K562 treated with DMSO at 1 percent for 4 hours (cell line): Measurements from ENCODE around the gene PRAF2. TPM values are rescaled to one million over a fixed set of nuclear protein-coding genes. Genes with fewer than 3 reads are reported as not detected.

Experiments
- total RNA-seq: library from RNA; unstranded; fragments of 300-600 nt; gene quantifications from 2 replicates; pipeline ENCODE4 v1.2.3, GENCODE V29; 2022; ENCODE audit not compliant: insufficient read depth

Gene PRAF2
- 2.9 and 7.4 TPM in 2 replicates for total RNA-seq

DNA sequence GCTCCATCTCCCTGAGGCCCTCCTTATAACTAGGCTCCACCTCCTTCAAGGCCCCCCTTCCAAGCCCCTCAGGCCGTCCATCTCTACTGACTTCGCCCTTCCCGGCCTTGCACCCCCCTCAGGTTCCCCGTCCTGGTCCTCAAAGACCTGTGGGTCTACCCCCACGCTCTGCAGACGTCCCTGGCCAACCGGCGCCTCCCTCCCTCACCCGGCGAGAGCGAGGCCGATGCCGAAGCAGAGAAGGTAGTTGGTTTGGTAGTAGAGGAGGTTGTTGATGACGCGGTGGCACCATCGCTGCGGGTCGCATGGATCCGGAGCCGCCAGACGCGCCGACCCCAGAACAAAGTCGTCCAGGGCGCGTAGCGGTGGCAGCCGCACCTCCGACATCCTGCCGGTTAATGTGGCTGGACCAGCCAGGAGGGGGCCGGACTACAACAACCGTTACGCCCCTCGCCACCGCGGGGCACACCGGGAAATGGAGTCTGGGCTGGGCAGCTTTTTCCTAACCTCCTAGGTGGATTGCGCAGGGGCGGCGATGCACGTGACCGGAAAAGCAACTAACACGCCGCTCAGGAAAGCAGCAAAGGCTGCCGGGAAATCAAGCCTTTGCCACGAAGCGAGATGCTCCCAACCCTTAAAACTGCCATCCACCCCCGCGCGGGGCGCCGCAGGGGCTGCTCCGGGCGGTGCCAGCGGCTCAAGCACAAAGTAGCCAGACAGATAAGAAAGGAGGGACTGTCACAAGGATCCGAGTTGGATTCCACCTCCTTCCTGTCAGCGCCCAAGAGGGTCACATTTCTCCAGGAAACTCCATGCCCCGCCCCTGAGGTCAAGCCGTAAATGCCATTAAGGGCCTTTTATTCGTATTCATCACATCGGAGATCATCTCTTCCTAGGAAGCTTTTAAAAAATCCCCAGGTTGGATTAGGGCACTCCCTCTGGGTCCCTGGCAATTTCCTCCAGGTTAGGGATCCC, at the start of gene PRAF2:
TSS of gene PRAF2 (minus strand) at position 402 of the 975 bp plus-strand sequence. CDS start at position 387, 15 bp downstream.

DNA sequence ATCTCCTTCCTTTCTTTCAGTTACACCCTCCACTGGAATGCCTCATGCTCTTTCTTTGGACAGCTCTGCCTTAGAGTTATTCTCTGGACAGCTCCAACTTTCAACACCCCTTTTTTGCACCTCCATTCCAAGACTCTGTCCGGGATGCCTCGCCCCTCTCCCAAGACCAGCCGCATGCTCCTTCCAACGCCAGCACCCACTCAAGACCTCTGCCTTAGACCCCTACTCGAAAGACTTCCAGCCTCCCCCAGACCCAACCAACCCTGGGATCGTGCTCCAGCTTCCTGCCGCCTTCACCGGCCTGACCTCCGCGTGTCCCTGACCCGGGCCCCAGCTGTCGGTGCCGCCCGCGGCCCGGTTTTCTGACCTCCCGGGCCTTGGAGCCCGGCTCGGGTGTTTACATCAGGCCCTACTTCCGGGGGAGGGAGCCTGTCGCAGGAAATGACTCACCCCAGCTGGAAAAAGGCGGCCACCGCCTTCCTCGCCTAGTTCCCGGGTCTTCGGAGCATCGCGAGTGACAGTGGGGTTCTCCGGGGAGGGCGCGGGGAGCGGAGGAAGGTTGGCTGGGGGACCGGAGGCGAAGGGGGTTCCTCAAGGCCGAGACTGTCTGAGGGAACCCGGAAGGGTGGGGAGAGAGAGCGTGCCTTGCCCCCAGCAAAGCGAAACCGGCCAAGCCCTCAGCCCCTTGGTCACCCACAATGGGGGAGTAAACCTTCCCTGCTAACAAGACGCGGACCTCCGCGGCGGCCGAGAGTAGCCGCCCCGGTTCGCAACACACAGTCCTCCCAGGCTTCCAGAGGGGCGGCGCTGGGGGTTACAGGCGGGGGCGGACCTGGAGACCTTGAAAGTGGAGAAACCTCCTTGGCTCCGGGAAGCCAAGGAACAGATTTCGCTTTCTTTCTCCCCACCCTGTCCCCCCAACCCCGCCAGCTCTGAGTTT, 6.0 kb upstream of the PRAF2 start, which contains the start of gene WDR45:
TSS of gene WDR45 (minus strand) at position 399 of the 940 bp plus-strand sequence. CDS start 1,792 bp downstream, outside the sequence.

DNA sequence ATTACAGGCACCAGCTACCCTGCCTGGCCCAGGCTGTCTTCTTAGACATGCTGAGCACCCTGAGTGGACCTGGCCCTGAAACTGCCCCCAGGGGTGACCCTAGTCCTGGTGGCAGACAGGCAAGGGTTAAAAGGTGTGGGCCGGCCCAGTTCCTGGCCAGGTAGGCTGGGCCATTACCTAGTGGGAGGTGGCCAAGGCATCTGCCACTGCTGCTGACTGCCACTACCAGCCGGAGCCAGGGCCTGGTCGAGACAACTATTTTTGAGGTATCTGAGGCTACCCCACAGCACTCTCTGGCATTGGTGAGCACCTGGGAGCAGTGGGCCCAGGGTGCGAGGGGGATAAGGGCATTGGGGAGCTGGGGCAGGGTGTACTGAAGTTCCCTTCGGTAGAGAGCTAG, 15.0 kb downstream of the PRAF2 start, which contains the start of gene CCDC120:
TSS of gene CCDC120 (plus strand) at position 206 of the 400 bp plus-strand sequence. CDS start 3,043 bp downstream, outside the sequence.

DNA sequence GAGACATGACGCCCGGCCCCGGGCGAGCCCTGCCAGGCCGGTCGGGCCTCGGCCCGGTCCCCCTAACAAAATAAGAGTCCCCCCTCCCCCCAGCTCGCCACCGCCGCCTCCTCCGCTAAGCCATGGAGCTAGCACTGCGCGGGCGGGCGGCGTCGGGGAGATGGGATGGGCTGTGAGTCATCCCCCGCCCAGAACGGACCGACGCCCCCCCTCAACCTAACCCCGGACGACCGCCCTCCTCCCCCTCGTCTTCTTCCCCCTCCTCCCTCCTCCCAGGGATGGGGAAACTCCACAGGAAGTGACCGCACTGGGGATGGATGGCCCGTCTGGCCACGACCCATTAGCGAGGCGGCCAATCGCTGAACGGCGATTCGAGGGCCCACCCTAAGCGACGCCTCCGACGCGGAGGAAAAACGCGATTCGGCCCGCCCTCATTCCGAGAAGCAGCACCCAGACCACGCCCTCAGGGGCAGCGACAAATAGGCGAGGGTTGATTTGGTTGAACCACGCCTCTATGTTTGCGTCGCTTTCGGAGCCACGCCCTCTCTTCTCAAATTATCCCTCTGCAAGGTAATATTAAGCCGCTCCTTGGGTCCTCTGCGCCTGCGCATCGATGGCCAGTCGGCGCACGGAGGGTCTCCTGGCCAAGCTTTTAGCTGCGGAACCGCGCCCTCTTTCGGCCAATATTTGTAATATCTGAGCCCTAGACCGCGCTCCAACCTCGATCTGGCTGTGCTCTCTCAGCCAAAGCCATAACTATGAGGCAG, 30.4 kb downstream of the PRAF2 start, which contains the start of gene TFE3:
TSS of gene TFE3 (minus strand) at position 138 of the 767 bp plus-strand sequence. CDS start at position 7, 131 bp downstream.

Other genes starting within 250 kb of the PRAF2 start
- gene ERAS, start 247.5 kb downstream of the PRAF2 start, total RNA-seq, result not detected in 2 replicates
- 2.7 TPM in 1 of 2 replicates, not detected in the other for gene PCSK1N, start 238.4 kb downstream of the PRAF2 start, total RNA-seq
- gene TIMM17B, start 176.2 kb downstream of the PRAF2 start, total RNA-seq, result 197 and 214 TPM in 2 replicates
- gene PQBP1, start 176.1 kb downstream of the PRAF2 start, total RNA-seq, result 194 and 217 TPM in 2 replicates
- gene SLC35A2, start 162.4 kb downstream of the PRAF2 start, total RNA-seq, result 30.7 and 31.4 TPM in 2 replicates
- 84.9 and 120 TPM in 2 replicates for gene PIM2, start 155.0 kb downstream of the PRAF2 start, total RNA-seq
- gene OTUD5, start 116.4 kb downstream of the PRAF2 start, total RNA-seq, result 73.0 and 87.7 TPM in 2 replicates
- 3.4 and 3.8 TPM in 2 replicates for gene KCND1, start 102.2 kb downstream of the PRAF2 start, total RNA-seq
- 26.9 and 27.0 TPM in 2 replicates for gene GRIPAP1, start 71.7 kb downstream of the PRAF2 start, total RNA-seq
- gene TFE3, start 30.6 kb downstream of the PRAF2 start, total RNA-seq, result 25.4 and 31.6 TPM in 2 replicates
- gene CCDC120, start 15.0 kb downstream of the PRAF2 start, total RNA-seq, result 3.2 and 4.6 TPM in 2 replicates
- gene WDR45, start 5.9 kb upstream of the PRAF2 start, total RNA-seq, result 130 and 139 TPM in 2 replicates
- gene GPKOW, start 49.7 kb upstream of the PRAF2 start, total RNA-seq, result 30.7 and 38.3 TPM in 2 replicates
- 4.6 and 7.0 TPM in 2 replicates for gene MAGIX, start 88.8 kb upstream of the PRAF2 start, total RNA-seq
- 260 and 274 TPM in 2 replicates for gene PLP2, start 97.9 kb upstream of the PRAF2 start, total RNA-seq
- 18.2 and 23.2 TPM in 2 replicates for gene PRICKLE3, start 112.4 kb upstream of the PRAF2 start, total RNA-seq
- 0.83 and 2.3 TPM in 2 replicates for gene SYP, start 126.2 kb upstream of the PRAF2 start, total RNA-seq
- 0.33 TPM in 1 of 2 replicates, not detected in the other for gene CACNA1F, start 159.3 kb upstream of the PRAF2 start, total RNA-seq
- 19.9 and 24.8 TPM in 2 replicates for gene CCDC22, start 161.5 kb upstream of the PRAF2 start, total RNA-seq
- not detected in 2 replicates for gene FOXP3, start 190.7 kb upstream of the PRAF2 start, total RNA-seq
- 3.4 and 4.3 TPM in 2 replicates for gene PPP1R3F, start 195.8 kb upstream of the PRAF2 start, total RNA-seq
- not detected in 2 replicates for gene GAGE10, start 229.6 kb upstream of the PRAF2 start, total RNA-seq
- not detected in 2 replicates for gene GAGE12J, start 248.0 kb upstream of the PRAF2 start, total RNA-seq